NCI-H2196 (cell line): ENCODE data around the gene ALS2CL.
"Not testable (repeated sequence)": the region's sequence is repeated elsewhere in the genome, so short reads cannot be mapped to it uniquely, and the experiment has no call there.

Experiments used
- DNase-seq: peaks from one replicate; lab custom pipeline; 2025; ENCODE audit not compliant: unreplicated experiment; lab: John Stamatoyannopoulos, UW

The ALS2CL gene, protein sequence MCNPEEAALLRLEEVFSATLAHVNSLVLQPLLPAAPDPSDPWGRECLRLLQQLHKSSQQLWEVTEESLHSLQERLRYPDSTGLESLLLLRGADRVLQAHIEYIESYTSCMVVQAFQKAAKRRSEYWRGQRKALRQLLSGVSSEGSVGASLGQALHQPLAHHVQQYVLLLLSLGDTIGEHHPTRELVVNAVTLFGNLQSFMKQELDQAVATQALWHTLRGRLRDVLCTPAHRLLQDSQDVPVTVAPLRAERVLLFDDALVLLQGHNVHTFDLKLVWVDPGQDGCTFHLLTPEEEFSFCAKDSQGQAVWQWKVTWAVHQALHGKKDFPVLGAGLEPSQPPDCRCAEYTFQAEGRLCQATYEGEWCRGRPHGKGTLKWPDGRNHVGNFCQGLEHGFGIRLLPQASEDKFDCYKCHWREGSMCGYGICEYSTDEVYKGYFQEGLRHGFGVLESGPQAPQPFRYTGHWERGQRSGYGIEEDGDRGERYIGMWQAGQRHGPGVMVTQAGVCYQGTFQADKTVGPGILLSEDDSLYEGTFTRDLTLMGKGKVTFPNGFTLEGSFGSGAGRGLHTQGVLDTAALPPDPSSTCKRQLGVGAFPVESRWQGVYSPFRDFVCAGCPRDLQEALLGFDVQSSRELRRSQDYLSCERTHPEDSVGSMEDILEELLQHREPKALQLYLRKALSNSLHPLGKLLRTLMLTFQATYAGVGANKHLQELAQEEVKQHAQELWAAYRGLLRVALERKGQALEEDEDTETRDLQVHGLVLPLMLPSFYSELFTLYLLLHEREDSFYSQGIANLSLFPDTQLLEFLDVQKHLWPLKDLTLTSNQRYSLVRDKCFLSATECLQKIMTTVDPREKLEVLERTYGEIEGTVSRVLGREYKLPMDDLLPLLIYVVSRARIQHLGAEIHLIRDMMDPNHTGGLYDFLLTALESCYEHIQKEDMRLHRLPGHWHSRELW

DNA sequence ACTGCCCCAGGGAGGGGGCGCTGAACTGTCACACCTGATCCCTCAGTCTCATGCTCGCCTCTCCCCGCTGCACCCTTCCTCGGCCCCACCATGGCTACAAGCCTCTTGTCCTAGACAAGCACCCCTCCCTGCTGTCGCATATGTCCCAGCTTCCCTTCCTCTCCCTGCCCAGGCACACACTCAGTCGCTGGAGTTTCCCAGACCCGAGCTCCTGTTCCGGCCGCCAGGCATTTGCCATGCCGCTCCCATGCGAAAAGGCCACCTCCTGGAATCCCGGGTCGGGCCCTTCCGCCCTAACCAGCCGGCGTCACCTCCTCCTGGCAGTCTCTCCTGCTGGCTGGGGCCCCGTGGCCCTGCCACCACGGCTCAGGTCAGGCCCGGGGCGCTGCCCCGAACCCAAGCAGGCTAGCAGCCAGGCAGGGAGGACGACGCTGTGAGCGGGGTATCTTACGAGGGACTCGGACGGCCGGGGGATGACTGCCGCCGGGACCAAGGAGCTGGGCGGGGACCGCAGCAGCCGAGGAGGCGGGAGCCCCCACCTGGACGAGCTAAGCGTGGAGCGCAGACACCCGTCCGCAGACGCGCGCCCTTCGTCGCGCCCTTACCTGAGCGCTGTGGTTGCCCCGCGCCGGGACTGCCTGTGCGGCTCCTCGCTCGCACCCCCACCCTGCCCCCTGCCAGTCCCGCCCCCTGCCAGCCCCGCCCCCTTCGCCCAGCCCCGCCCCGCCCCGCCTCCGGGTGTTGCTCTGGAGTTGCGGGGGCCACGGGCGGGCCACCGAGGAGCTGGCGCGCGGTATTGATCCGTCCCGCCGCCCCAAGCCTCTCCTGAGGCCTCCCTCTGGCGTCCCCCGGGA lies at the start of gene ALS2CL:
ALS2CL (minus strand) TSS at position 642 of the 854 bp plus-strand sequence. CDS start 4,239 bp downstream, outside the sequence.
- no peak for DNase-seq

- no peak for DNase-seq
Observed at GRCh38 chr3:46742992-46743585, 49.6 kb upstream of the ALS2CL start.

DNA sequence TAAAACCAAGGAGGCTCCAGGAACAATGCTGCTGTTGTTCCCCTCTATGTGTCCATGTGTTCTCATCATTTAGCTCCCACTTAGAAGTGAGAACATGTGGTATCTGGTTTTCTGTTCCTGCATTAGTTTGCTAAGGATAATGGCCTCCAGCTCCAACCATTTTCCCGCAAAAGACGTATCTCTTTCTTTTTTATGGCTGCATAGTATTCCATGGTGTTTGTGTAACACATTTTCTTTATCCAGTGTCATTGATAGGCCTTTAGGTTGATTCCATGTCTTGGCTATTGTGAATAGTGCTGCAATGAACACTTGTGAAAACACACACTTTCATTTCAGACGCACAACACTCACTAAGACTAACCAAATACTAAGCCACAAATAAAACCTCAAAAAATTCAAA lies 46.1 kb upstream of the ALS2CL start:
- not testable (repeated sequence) for DNase-seq

GRCh38 chr3:46737329-46737731 lies 43.9 kb upstream of the ALS2CL start:
- no peak for DNase-seq

DNA sequence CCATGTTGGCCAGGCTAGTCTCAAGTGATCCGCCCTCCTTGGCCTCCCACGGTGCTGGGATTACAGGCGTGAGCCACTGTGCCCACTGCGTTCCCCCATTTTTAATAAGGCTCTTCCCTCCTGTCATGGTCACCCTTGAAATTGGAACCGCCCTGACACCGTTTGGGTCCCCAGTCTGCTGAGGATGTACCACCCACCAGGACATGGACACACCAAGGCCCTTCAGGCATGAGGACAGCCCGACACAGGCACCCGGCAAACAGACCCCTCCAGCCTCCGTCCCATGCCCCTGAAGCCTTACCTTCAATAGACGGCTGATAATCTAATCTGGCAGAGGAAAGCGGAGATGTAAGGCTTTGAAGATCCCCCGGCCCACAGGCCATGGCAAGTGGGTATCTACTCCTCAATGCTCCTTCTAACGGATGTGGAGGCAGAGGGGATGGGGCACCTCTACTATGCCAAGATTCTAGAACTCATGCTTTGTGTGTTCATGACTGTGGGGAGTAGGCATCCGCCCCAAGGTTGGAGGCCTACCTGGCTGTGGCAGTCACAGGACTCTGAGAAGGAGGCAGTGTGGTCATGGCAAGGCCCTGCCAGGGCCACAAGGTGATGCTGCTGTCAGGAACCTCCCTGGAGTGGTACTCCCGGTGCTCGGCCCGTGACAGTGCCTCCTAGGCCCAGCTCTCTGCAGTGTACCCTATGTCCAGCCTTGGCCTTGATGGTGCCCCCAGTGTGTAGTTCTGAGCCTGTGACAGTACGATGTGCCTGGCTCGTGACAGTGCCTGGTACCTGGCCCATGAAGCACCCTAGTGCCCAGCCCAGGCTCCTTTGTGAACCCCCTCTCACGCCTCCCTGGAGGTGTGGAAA lies 42.8 kb upstream of the ALS2CL start:
- no peak for DNase-seq

GRCh38 chr3:46734773-46735172 lies 41.3 kb upstream of the ALS2CL start:
- DNase-seq = no peak

GRCh38 chr3:46733026-46733800 lies 39.7 kb upstream of the ALS2CL start:
- no peak for DNase-seq

- no peak for DNase-seq
Observed at GRCh38 chr3:46731795-46732194, 38.3 kb upstream of the ALS2CL start.

DNA sequence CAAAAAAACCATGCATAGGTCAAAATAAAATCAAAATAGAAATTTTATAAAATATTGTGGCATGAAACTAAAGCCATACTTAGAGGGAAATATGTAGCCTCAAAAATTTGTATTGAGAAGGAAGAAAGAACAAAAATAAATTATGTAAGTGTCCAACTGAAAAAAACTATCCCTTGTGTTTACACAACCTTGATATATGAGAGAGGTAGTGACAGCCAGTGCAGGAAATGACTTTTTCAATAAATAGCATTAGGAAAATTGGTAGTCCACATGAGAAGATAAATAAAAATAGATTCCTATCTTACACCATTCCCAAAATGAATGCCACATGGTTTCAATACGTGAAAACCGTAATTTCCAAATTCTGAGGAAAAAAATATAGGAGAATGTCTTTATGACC lies 37.3 kb upstream of the ALS2CL start:
- no peak for DNase-seq

GRCh38 chr3:46729038-46729437 lies 35.6 kb upstream of the ALS2CL start:
- DNase-seq = no peak

DNA sequence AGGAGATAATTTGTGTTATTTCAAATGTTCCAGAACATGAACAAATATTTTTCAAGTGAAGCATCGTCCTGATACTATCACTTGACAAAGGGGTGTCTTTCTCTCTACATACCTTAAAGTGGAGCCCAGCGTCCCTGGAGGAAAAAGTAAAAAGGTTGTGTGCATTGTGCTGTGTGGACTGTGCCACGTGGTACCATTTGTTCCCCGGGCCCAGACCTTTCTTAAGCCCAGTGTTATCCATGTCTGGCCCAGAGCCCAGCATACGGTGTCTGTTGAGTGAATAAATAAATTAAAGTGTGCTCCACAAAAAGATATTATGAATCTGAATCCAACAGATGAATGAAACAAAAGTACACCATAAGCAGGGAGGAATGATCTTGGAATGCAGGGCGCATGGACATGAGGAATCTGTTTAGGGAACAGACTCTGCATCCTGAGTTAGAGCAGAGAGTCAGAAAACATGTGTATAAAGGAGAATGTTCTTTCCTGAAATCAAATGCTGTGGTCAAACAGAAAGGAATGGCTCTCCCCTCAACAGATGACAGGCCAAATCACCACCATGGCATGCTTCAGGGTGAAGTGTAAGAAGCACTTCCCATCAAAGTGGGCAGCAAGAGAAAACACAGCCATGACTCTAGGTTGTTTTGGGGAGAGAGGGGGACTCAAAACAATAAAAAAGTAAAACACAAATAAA lies 32.3 kb upstream of the ALS2CL start:
- DNase-seq = no peak

DNA sequence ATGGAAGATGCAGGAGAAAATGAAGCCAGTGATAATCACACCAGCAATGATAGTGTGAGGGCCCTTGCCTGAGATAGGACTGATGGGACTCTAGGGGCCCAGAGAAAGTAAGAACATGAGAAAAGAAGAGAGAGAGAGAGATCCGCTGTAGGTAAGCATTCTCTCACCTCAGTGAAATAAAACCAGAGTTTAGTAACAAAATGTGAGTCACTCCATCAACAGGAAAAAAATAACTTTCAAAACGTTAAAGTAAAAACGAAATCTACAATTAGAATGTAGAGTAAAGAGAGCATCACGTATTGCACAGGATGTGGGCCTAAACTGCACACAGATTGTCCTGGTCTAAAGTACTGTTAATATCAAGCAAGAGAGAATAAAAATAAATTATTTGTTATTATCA lies 30.9 kb upstream of the ALS2CL start:
- DNase-seq = no peak

- DNase-seq = no peak
Observed at GRCh38 chr3:46722443-46722842, 29.0 kb upstream of the ALS2CL start.

GRCh38 chr3:46721009-46721408 lies 27.5 kb upstream of the ALS2CL start:
- no peak for DNase-seq

DNA sequence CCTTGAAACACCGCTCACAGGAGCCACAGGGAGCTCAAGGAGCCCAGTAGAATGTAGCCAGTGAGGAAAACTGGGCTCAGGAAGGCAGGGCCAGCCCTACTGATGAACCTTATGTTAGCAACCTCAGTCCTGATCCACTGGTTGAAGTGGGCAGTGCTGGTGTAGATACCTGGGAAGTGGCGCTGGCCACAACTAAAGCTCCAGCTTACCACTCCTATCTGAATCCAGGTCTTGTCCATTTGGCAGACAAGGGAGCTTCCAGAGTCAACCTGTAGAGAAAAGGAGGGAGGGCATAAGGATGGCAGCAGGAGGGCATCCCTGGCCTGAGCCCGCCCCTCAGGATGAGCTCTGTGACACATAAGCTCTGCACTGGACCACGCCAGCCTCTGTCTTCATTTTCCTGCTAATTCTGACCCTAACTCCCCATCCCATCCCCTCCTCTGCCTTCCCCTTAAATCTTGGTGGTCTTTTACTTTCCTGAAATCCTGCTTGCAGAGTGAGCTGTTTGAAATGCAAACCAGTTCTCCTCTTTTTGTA lies 26.3 kb upstream of the ALS2CL start:
- no peak for DNase-seq

DNA sequence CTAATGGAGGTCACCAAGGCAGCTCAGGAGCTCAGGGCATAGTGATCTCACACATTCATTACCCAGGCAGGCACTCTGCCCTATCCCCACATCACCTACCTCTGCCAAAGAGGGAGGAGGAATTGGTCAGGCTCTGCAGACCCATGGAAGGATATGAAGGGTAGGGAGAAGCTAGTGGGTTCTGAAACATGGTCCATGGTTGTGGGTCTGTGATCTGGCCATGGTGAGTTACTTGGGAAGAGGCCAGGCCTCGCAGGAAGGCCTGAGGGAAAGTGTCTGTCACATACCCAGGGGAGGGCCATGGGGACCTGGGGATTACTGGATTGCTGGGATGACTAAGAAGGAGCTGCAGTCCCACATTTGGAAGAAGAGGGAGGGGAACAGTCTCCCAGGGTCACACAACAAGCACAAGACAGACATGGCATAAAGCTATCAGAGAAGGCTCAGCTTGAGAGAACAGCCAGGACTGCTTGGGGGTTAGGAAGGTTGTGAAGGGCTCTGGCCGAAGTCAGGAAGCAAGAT lies 25.6 kb upstream of the ALS2CL start:
- no peak for DNase-seq

DNA sequence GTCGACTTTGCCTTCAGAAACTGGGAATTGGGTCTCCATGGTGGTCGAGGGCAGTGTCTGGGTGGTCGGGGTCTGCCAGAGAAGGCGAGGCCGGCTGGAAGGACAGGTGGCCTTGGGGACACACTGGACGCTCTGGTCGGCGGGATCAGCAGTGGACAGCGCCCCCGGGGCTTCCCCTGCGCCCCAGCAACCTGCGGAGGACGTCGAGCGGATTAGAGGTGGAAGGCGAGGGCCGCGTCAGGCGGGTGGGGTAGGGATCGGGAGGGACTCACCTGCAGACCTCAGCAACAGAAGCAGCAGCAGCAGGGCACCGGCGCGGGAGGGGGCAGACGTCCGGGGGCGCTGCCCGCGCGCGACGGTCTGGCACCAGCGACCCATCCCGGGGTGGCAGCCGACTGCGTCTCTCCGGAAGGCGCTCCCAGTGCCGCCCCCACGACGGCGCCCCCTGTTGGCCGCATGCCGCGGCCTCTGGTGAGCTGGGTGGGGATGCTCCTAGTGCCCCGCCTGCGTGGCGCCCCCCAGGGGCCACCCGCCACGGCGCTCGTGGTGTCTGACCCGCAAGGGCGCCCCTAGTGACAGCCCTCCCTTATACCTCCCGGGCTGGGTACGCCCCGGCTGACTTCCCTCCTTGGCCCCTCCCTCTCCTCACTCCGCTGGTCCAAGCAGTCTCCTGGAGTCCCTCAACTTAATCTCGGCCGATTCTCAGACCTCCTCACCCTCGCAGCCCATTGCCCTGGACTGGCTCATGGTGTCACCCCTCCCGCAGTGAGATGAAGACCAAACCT lies 24.2 kb upstream of the ALS2CL start, which contains the start of gene PRSS50:
PRSS50 (minus strand) TSS at position 423 of the 785 bp plus-strand sequence; CDS start at position 378, 45 bp downstream.
- DNase-seq = no peak
